ENCODE results near the gene PML.
A peak's percentile ranks its signal among the peaks of the same experiment; 100 is the strongest.

PML gene

DNA sequence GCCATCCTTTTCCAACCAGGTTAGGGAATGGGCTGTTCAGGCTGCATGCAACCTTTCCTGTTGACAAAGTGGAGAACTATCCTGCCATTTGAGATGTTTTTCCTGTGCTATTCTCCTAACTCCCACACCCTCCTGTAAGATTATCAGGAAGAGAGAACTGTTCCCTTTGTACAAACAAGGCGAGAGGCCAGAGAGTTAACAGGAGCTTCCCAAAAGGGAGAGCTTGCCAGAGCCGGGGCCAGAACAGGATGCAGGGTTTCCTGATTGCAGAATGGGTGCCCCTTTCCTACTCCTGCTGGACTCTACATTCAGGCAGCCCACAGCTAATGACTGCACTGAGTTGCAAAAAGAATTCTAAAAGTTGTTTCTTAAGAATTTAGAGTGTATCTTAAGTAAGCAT, 17.1 kb downstream of the PML start:
- DNase-seq = peak; percentile 39

DNA sequence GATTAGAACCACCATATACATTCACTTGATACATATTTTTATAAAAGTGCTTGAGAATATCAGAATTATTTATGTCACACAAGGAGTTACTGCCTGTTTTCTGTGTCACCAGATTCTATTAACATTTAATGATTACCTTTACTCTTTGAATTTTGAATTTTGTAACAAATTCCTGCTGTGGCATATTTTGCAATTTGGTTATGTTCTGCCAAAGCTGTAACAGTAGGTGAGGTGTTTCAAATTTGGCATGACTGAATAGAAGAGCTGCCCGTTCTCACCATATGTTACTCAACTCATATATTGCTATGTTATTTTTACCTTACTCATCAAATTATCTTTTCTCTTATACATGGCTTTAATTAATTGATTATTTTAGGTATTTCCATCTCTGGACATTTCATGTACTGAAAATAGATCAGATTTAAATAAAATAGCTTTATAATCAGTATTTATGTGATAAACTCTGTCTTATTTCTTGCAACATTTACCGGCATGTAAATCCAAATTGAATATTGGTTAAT, 18.9 kb downstream of the PML start:
- DNase-seq = no peak

DNA sequence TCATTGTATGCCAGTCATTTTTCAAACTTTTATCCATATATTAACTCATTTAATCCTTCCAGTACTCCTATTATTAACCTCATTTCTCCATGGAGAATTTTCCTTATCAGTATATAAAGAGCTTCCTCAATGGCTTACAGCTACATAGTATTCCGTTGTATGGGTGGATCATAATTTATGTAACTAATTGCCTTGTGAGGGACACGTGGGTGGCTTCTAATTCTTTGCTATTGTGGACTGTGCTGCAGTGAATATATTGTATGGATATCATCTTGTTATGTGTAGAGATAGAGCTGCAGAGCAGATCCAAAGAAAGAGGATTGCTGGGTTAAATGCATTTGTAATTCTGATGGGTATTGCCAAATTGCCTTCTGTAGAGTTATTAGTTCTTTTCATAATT, 25.2 kb downstream of the PML start:
- no peak for DNase-seq

DNA sequence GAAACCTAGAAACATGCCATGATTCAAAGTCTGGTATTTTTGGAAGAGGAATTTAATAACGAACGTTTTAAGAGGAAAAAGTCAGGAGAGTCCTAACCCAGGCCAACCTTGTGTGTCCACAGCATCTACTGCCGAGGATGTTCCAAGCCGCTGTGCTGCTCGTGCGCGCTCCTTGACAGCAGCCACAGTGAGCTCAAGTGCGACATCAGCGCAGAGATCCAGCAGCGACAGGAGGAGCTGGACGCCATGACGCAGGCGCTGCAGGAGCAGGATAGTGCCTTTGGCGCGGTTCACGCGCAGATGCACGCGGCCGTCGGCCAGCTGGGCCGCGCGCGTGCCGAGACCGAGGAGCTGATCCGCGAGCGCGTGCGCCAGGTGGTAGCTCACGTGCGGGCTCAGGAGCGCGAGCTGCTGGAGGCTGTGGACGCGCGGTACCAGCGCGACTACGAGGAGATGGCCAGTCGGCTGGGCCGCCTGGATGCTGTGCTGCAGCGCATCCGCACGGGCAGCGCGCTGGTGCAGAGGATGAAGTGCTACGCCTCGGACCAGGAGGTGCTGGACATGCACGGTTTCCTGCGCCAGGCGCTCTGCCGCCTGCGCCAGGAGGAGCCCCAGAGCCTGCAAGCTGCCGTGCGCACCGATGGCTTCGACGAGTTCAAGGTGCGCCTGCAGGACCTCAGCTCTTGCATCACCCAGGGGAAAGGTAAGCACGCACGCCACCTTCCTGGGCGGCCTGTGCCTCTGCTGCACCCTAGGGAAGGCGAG, 28.4 kb downstream of the PML start:
- no peak for DNase-seq

DNA sequence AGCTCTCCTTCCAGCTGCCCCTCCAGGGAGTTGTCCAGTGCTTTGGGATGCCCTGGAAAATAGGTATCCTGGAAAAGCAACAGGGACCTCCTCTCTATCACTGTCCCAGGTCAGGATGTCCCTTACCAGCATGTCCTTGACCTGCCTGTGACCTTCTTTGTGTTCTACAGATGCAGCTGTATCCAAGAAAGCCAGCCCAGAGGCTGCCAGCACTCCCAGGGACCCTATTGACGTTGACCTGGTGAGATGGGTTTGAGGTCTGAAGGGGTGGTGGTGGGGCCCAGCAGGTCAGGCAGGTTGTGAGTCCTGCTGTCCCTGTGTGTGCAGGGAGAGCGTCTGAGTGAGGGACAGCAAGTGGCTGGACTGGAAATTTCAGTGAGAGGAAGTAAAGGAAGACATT, 30.2 kb downstream of the PML start:
- no peak for DNase-seq

DNA sequence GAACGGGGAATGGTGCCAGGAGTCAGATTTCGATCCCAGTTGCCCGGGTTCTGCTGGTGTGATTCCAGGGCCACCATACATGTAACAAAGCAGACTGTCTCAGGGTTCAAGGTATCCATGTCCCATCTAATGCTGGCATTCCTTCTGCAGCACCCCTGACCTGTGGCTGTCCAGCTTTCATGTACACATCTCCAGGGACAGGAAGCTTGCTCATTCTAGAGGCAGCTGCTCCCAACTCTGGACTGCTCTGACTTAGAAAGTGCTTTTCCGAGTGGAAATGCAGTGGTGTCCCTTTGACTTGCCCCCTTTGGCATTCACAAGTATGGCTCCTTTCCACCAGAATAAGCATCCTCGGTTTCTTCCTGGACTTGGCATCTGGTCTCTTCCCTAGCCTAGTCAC, 30.9 kb downstream of the PML start:
- DNase-seq = peak; percentile 33

DNA sequence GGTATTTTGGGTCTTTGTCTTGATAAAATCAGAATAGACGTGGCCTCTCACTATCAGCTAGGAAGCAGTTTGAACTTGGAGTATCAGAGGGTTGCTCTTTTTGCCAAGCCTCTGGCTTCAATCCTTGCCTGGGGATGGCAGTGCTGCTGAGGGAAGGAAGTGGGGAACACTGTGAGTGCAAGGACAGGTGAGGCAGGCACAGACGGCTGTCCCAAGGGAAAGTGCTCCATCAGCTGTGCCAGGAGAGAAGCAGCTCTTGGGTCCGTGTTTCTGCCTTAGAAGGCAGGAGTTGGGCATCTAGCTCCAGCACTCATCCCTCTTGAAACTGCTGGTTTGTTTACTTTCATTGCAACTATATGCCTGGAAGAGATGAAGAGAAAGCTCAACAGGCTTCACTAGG, 33.2 kb downstream of the PML start:
- DNase-seq = no peak

DNA sequence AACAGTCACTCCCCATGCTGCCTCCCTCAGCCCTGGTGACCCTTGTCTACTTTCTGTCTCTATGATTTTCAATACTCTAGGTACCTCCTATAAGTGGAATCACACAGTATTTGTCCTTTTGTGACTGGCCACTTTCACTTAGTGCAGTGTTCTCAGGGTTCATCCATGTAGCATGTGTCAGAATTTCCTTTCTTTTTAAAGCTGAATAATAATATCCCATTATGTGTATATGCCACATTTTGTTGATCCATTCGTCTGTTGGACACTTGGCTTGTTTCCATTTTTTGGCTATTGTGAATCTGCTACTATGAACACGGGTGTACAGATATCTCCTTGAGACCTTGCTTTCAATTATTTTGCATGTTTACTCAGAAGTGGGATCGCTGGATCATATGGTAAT, 34.1 kb downstream of the PML start:
- no peak for DNase-seq

DNA sequence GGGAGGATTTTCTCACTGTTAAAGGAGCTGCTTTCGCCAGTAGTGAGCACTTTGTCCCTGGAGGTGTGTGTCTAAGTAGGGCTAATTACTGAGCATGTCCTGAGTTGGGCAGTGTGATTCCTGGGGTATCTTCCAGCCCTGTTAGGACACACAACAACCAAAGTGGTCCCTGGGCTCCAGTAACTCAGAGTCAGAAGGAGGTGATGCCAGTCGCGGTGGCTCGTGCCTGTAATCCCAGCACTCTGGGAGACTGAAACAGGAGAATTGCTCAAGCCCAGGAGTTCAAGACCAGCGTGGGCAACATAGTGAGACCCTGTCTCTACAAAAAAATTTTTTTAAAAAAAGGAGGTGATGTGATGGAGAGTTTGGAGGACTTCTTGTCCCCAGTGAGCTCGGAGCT, 37.5 kb downstream of the PML start:
- DNase-seq = no peak

DNA sequence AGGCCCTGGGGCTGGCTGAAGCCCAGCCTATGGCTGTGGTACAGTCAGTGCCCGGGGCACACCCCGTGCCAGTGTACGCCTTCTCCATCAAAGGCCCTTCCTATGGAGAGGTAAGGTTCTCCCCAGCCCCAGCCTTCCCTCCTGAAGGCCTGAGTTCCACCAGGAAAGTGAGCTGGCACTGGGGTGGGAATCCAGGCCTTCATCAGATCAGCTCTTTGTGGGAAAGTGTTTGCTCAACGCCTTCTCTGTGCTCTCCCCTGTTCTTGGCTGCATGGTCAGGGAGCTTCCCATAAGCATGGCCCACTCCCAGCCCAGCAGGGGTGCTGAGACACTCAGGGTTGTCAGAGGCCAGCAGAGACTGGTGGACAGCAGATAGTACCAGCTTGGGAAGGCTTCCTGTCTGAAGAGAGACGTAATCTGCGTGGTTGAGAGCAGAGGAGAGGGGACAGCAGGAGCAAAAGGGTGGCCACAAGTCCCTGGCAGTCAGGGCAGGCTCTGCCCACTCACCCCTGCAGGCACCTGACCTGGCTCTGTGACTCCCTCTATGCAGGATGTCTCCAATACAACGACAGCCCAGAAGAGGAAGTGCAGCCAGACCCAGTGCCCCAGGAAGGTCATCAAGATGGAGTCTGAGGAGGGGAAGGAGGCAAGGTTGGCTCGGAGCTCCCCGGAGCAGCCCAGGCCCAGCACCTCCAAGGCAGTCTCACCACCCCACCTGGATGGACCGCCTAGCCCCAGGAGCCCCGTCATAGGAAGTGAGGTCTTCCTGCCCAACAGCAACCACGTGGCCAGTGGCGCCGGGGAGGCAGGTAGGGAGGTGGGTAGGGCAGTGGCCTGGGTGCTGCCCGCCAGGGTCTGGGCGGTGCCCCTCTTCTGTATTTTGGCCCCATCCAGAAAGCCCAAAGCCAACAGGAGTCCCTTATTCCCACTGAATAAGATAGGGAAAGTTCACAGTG, 38.4 kb downstream of the PML start:
- no peak for DNase-seq

DNA sequence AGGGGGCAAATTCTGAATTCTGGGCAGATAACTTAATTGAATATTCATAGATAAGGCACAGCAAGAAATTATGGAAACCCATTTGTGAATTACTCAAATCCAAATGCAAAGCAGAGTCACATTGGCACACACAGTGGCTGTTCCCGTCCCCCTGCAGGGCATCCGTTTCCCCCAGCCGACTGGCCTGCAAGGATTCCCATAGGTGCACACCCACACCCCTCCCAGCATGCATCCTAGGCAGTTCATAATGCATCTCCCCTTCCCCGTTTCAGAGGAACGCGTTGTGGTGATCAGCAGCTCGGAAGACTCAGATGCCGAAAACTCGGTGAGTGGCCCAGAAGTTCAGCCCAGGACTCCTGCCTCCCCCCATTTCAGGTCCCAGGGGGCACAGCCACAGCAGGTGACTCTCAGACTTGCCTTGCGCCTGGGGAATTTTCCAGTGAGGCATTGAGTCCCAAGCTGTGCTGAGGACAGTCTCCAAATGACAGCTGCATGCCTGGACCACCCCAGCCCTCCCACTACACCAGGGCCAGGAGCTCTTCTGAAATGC, 39.8 kb downstream of the PML start:
- DNase-seq = no peak

DNA sequence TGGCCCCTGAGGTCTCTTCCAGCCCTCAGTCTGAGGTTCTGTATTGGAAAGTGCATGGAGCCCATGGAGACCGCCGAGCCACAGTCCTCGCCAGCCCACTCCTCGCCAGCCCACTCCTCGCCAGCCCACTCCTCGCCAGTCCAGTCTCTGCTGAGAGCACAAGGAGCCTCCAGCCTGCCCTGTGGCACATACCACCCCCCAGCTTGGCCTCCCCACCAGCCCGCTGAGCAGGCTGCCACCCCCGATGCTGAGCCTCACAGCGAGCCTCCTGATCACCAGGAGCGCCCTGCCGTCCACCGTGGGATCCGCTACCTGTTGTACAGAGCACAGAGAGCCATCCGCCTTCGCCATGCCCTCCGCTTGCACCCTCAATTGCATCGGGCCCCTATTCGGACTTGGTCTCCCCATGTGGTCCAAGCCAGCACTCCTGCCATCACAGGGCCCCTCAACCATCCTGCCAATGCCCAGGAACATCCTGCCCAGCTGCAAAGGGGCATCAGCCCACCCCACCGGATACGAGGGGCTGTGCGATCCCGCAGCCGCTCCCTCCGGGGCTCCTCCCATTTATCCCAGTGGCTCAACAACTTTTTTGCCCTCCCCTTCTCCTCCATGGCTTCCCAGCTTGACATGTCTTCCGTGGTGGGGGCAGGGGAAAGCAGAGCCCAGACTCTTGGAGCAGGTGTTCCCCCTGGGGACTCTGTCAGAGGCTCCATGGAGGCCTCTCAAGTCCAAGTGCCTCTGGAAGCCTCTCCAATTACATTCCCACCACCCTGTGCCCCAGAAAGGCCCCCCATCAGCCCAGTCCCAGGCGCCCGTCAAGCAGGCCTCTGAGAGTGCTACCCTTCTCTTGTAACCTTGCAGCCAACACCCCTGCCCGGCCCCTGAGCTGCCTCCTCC, 40.9 kb downstream of the PML start:
- DNase-seq = no peak

DNA sequence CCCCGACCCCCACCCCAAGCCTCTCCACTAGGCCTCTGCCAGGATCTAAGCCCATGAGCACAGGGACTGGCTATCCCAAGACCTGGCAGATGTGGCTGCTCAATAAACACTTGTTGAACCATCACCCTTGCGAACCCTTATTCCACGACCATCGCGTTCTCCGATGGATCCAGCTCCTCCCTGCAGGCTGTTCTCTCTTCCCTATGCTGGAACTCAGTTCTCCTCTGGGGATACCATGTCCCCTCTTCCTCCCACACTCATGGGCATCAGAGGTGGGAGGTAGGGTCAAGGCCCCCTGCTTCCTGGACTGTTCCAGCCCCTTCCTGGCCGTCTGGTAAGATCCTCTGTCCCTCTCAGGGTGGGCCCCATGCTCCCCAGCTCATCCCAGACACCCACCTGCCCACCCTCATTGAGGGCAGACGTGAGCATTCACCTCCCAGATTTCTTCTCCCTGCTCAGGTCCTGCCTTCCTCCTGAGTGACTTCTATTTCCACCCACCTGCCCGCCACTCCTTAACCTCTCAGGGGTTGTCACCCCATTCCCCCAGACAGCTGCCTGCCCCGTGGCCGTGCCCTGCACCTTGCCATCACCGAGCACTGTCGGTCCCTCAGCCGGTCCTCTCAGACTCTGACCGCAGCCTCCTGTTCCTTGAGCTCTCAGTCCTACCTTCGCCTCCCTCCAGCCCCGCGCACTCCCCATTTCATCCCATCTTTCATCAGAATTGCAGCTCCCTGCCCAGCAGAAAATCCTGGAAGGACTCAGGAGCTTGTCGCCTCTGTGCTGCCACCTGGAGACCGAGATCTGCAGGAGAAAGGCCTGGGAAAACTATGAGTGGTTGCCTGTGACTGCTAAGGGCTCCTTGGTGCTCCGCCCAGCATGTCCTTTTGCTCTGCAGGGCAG, 42.0 kb downstream of the PML start:
- peak; percentile 42 for DNase-seq

DNA sequence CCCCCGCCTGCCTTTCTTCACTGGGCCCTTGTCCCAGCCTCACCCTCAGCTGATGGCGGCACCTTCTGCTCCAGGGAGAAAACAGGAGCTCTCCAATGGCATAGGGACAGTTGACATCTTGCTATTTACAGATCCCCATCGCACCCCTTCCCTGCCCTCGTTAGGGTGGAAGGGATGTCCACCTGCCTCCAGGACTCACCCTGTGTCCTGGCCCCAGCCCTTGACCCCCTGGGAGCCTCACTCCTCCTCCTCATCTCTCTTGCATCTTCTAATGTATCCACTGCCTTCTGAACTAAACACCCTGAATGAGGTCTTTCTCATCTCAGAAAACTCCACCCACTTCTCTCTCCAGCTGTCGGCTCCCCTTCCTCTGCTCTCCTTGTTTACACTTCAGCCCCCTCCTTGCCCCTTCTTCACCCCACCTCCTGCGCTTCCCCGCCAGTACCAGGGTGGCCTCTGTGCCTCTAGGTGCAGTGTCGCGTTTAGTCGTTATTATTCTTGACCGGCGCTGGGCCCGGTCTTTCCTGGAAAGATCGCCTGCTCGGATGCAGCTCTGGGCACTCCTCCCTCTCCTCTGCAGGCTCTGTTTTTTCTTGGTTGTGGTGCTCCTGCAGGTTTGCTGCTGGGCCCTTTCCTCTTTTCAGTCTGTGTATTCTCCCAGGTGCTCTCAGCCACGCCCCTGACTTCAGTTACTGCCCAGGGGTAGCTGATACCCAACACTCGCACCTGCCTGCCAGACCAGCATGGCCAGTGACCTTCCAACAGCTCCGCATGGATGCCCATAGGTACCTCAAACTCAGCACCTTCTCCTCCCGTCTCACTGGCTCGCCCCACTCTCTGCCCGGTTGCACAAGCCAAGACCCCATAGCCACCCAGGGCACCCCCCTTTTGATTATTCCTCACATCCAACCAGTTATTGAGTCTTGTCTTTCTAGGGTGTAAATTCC, 42.9 kb downstream of the PML start:
- no peak for DNase-seq

DNA sequence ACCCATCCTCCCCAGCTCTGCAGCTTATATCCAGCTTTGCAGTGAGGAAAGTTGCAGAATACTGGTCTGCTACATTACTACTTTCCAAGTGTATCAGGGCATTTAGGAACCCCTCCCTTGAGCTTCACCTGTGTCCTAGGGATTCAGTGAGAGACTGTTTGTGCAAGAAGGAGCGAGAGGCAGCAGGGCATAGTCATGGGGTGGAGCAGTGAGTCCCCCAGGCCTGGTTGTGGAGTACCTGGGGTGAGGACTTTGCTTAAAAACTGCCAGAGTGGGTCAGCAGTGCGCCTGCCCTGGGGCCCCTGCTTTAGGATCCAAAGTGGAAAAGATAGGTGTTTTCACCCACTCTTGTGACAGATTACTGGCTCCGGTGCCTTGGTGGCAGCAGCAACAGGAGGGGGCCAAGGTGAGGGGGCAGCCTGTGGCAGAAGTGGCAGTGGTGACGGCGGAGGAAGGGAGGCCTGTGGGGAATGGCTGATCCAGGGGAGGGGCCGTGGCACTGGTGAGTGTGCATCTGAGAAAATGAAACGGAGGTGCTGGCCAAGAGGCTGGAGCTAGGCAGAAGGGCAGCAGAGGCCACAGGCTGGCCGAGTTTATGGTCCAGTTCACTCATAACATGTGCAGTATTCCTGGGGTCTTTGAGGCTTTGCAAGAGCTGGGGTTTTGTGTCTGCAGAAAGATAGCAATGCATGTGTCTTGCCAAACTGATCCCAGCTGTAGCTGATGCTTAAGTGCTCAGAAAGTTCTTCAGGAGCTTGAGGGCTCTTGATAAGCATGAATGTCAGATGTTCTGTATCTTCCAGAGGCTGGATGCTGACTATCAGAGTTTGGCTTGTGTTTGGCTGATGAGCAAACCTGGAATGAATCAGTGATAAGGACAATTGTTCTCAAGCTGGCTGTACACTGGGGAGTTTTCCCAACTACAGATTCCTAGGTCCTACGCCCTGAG, 44.5 kb downstream of the PML start:
- no peak for DNase-seq

DNA sequence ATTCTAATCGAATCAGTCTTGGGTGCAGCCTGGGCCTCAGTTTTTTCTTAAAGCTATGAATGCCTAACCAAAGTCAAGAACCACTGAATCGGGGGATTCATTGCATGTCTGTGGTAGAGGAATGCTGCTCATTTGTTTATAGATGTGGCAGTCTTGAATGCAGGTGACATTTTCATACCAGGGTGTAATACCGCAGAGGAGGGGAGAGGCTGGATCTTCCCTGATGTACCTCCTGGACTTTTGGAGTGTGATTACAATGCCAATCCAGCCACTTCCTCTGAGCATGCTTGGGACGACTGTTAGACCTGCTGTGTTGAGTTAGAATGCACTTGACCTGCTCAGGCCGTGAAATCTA, 45.1 kb downstream of the PML start:
- DNase-seq = no peak

DNA sequence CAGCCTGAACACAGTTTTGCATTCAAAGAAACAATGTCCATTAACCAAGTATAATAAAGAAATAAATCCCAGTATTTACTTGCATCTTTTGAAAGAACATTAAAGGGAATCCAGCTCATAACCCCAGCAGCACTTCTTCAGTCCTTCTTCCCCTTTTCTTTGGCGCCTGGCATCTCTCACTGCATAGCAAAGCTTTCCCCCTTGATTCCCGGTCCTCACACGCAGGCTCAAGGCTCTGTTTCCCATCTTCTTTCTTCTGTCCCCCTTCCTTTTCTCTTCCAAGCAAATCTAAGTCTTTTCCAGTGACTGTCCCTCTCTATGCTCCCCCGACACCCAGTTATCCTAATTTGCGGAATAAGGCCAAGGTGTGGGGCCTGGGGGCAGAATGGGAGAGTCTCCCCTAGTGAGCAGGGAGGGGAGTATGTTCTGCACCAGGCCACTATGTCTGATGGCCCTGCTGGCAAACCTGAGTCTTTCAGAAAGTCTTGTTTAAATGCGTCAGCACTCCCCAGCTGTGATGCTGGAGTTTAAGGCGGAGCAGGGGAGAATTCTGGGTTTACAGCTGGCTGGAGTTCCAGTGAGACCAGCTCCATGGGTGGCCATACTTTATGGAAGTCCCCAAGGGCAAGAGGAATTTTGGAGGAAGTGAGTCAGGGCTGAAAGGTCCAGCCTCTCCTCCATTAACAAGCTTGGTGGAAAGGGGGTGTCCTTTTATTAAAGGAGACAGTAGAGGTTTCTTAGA, 45.8 kb downstream of the PML start:
- peak; percentile 93 for DNase-seq

DNA sequence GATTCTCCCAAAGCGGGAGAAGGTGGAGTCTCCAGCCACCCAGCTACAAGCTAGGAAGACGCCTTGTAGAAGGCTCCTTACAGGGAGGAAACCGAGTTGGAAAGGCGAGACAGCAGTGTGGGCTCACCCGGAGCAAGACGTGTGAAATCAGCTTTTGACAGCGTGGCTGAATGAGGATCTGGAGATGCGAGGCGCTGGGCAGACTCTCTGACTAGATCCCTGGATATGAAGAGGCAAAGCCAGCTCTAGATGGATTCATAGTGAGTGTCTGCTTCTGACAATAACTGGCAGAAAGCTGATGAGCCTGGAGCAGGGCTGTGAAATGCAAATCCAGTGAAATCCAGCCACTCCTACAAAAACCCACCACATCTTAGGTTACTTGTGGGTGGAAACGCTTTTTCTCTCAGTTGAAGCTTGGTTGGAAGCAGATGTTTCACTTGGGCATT, 46.8 kb downstream of the PML start:
- no peak for DNase-seq
